Brain microvascular endothelial cell (primary cell): ENCODE results near the gene C1orf198.

Source experiments
- DNase-seq: peaks from one replicate; pipeline ENCODE4 v3.0.0-alpha.2; 2020
- H3K27ac ChIP-seq: fragments of 250-450 bp; sonication (Bioruptor Pico); 2 replicates; pipeline ENCODE4 v1.5.1; 2020; ENCODE audit warnings: mild to moderate bottlenecking, moderate library complexity
- H3K27me3 ChIP-seq: fragments of 250-450 bp; sonication (Bioruptor Pico); replicated peaks from 2 replicates; pipeline ENCODE4 v1.5.1; 2020; ENCODE audit warnings: mild to moderate bottlenecking
- H3K36me3 ChIP-seq: fragments of 250-450 bp; sonication (Bioruptor Pico); replicated peaks from 2 replicates; pipeline ENCODE4 v1.5.1; 2020; ENCODE audit warnings: mild to moderate bottlenecking
- H3K4me3 ChIP-seq: 2 replicates; pipeline ENCODE4 v1.5.1; 2011; ENCODE audit warnings: low read depth, mild to moderate bottlenecking, control low read depth, low read length, moderate library complexity
- in situ Hi-C: cut with HindIII; loops from 2 replicates; pipeline ENCODE4 v1.10.0; 2017; ENCODE audit warnings: low sequenced_read_pairs, low pct_ligation_motif_present
- TF ChIP-seq, protein P1 (sequence below): IDR thresholded peaks from 2 replicates; pipeline ENCODE4 v1.5.1; 2011; ENCODE audit warnings: low read depth, mild to moderate bottlenecking, moderate library complexity, low read length, control low read depth, inconsistent platforms; ENCODE audit errors: missing control alignments

The C1orf198 gene

GRCh38 chr1:230863449-230863848 lies 4.9 kb downstream of the C1orf198 start:
- Histone ChIP-seq H3K27me3 (no peaks in the 10 kb centered on the region), H3K27ac (no peak overlapping the region), H3K36me3 (peaks cover 2% of the 10 kb centered on the region), H3K4me3 (no peak overlapping the region)
- TF ChIP-seq, protein P1, sequence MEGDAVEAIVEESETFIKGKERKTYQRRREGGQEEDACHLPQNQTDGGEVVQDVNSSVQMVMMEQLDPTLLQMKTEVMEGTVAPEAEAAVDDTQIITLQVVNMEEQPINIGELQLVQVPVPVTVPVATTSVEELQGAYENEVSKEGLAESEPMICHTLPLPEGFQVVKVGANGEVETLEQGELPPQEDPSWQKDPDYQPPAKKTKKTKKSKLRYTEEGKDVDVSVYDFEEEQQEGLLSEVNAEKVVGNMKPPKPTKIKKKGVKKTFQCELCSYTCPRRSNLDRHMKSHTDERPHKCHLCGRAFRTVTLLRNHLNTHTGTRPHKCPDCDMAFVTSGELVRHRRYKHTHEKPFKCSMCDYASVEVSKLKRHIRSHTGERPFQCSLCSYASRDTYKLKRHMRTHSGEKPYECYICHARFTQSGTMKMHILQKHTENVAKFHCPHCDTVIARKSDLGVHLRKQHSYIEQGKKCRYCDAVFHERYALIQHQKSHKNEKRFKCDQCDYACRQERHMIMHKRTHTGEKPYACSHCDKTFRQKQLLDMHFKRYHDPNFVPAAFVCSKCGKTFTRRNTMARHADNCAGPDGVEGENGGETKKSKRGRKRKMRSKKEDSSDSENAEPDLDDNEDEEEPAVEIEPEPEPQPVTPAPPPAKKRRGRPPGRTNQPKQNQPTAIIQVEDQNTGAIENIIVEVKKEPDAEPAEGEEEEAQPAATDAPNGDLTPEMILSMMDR, result no peak
- DNase-seq, result no peak
- in situ Hi-C loops, result no loop called here

- Histone ChIP-seq H3K36me3 (no peaks in the 10 kb centered on the region), H3K4me3 (no peak overlapping the region), H3K27ac (peak overlapping the region; percentile 17), H3K27me3 (no peaks in the 10 kb centered on the region)
- in situ Hi-C loops, result no loop called here
- DNase-seq, result no peak
- TF ChIP-seq, protein P1, result no peak
Measured at GRCh38 chr1:230861970-230862595, 6.2 kb downstream of the C1orf198 start.

GRCh38 chr1:230861489-230861888 lies 6.8 kb downstream of the C1orf198 start:
- TF ChIP-seq, protein P1, result peak; percentile 45
- in situ Hi-C loops, result no loop called here

GRCh38 chr1:230860617-230861384 lies 7.5 kb downstream of the C1orf198 start:
- H3K27ac ChIP-seq, result no peak overlapping the region
- TF ChIP-seq, protein P1, result peak; percentile 7
- no peak for DNase-seq
- H3K4me3 ChIP-seq, result no peak overlapping the region
- no peaks in the 10 kb centered on the region for H3K27me3 ChIP-seq
- H3K36me3 ChIP-seq, result no peaks in the 10 kb centered on the region
- in situ Hi-C loops, result no loop called here

More at GRCh38 chr1:230861489-230861888, 6.8 kb downstream of the C1orf198 start:
- Histone ChIP-seq H3K36me3 (no peaks in the 10 kb centered on the region), H3K27me3 (no peaks in the 10 kb centered on the region), H3K4me3 (no peak overlapping the region), H3K27ac (no peak overlapping the region)
- no peak for DNase-seq

DNA sequence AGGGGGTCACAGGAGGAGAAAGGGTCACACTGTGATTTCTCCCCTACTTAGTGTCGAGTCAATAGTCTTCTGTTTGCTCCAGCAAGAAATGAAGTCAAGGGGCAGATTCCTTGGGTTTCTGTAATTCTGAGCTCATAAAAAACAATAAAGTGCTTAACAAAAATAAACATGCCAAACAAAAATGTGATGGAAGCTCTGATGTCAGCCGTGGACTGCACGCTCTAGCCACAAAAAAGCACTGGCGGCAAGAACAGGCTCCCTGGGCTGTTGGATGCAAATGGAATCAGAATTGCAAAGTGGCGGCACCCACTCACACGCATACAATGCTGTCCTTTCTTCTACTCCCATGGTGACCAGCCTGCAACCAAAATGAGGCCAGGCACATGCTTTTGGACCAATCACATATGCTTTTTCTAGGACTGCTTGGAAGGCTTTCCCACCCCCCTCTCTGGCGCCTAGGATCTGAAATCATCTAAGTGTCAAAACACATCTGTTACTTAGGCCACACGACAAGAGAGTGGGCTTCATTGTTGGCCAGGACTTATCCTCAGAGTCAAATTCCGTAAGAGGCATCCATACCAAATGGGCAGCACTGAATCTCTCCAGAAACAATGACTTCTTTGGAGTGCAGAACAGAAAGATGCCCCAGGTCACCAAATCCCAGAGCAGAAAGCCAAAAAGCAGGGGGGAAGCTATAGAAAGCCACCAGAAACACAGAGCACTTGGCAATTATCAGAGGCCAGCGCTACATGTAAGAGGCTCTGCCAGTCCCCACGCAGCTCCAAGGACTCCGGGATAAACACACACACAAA lies 9.2 kb downstream of the C1orf198 start:
- no peak overlapping the region for H3K4me3 ChIP-seq
- peak; percentile 76 for DNase-seq
- H3K36me3 ChIP-seq, result no peaks in the 10 kb centered on the region
- in situ Hi-C loops, result no loop called here
- TF ChIP-seq, protein P1, result no peak
- peak overlapping the region; percentile 84 for H3K27ac ChIP-seq
- no peaks in the 10 kb centered on the region for H3K27me3 ChIP-seq
